HG03439 (cell line): ENCODE data around the gene PIGW.
"Not testable (repeated sequence)": the region's sequence is repeated elsewhere in the genome, so short reads cannot be mapped to it uniquely, and the experiment has no call there.

Experiments used
- ATAC-seq: cut with Tn5 transposase; IDR thresholded peaks from one replicate; pipeline ENCODE4 v1.9.1; 2021; ENCODE audit warnings: mild to moderate bottlenecking, moderate library complexity; ENCODE audit not compliant: unreplicated experiment

Gene PIGW

GRCh38 chr17:36508439-36508838 is 26.3 kb upstream of the PIGW start:
- ATAC-seq: not testable (repeated sequence)

- no peak for ATAC-seq
Measured at GRCh38 chr17:36509272-36509985, 25.4 kb upstream of the PIGW start.

GRCh38 chr17:36510636-36511035 is 24.2 kb upstream of the PIGW start:
- ATAC-seq: no peak

- no peak for ATAC-seq
Measured at GRCh38 chr17:36511216-36511615, 23.6 kb upstream of the PIGW start.

- no peak for ATAC-seq
Measured at GRCh38 chr17:36512641-36513040, 22.1 kb upstream of the PIGW start.

GRCh38 chr17:36514856-36515255 is 19.9 kb upstream of the PIGW start:
- no peak for ATAC-seq

GRCh38 chr17:36515837-36516236 is 18.9 kb upstream of the PIGW start:
- no peak for ATAC-seq

GRCh38 chr17:36523113-36523512 is 11.7 kb upstream of the PIGW start:
- no peak for ATAC-seq

GRCh38 chr17:36524428-36524876 is 10.3 kb upstream of the PIGW start:
- ATAC-seq: no peak

- no peak for ATAC-seq
Measured at GRCh38 chr17:36525113-36525512, 9.7 kb upstream of the PIGW start.

- no peak for ATAC-seq
Measured at GRCh38 chr17:36525888-36526287, 8.9 kb upstream of the PIGW start.

- ATAC-seq: no peak
Measured at GRCh38 chr17:36527621-36528250, 7.1 kb upstream of the PIGW start.

GRCh38 chr17:36529121-36529520 is 5.7 kb upstream of the PIGW start:
- ATAC-seq: no peak

GRCh38 chr17:36532435-36532975 is 2.3 kb upstream of the PIGW start:
- no peak for ATAC-seq

- ATAC-seq: peak; percentile 47
Measured at GRCh38 chr17:36533935-36534839, 600 bp upstream of the PIGW start.

- ATAC-seq: peak; percentile 14
Measured at GRCh38 chr17:36535669-36536081, 888 bp downstream of the PIGW start.

- no peak for ATAC-seq
Measured at GRCh38 chr17:36540696-36541095, 5.9 kb downstream of the PIGW start.

GRCh38 chr17:36542755-36543154 is 8.0 kb downstream of the PIGW start:
- no peak for ATAC-seq

- peak; percentile 10 for ATAC-seq
Measured at GRCh38 chr17:36544044-36544306, 9.2 kb downstream of the PIGW start.

- ATAC-seq: peak; percentile 49
Measured at GRCh38 chr17:36544307-36545076, 9.7 kb downstream of the PIGW start, which contains the start of gene GGNBP2. Gene GGNBP2, plus strand, starts transcription at chr17:36544919. Its CDS starts 806 bp downstream, at chr17:36545725.

- ATAC-seq: peak; percentile 41
Measured at GRCh38 chr17:36545077-36545464, 10.3 kb downstream of the PIGW start.
